ENCODE results near the gene PIK3IP1.

PIK3IP1 gene

DNA sequence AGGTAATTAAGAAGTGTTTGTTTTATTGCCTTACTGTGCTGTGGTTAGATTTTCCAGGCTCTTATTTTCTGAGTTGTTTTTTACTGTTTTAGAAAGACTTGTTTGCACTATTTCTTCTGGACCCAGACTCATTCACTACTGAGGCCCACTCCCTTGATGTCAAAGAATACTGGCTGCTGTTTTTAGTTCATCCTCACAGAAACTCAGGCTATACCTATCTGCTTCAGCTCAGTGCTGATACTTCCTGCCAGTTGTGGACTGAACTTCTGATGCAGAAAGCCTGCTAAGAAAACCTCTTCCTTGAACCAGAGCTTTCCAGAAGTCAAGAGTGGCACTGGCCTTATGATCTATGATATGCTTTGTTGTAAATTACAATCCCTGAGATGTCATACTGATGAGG lies 15.9 kb upstream of the PIK3IP1 start:
- H3K4me3 ChIP-seq (replicated peaks; ENCODE audit: low read depth, low read length) = no peak overlapping the region
- DNase-seq (ENCODE audit: extremely low read depth, low read depth) = no peak
- TF ChIP-seq, protein P1, sequence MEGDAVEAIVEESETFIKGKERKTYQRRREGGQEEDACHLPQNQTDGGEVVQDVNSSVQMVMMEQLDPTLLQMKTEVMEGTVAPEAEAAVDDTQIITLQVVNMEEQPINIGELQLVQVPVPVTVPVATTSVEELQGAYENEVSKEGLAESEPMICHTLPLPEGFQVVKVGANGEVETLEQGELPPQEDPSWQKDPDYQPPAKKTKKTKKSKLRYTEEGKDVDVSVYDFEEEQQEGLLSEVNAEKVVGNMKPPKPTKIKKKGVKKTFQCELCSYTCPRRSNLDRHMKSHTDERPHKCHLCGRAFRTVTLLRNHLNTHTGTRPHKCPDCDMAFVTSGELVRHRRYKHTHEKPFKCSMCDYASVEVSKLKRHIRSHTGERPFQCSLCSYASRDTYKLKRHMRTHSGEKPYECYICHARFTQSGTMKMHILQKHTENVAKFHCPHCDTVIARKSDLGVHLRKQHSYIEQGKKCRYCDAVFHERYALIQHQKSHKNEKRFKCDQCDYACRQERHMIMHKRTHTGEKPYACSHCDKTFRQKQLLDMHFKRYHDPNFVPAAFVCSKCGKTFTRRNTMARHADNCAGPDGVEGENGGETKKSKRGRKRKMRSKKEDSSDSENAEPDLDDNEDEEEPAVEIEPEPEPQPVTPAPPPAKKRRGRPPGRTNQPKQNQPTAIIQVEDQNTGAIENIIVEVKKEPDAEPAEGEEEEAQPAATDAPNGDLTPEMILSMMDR (IDR thresholded peaks at IDR 0.05; ENCODE audit: low read depth, low read length, missing control alignments) = no peak

DNA sequence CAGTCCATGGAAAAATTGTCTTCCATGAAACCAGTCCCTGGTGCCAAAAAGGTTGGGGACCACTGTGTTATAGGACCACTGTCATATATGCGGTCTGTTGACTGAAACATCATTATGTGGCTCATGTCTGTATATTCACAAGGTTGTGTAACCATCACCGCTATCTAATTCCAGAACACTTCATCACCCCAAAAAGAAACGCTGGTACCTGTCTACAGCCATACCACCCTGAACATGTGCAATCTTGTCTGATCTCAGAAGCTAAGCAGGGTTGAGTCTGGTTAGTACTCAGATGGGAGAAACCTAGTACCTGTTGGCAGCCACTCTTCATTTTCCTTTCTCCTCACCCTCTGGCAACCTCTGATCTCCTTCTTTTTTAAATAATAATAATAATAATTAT lies 12.9 kb upstream of the PIK3IP1 start:
- TF ChIP-seq, protein P1 (IDR thresholded peaks at IDR 0.05; ENCODE audit: low read depth, low read length, missing control alignments) = no peak
- DNase-seq (ENCODE audit: extremely low read depth, low read depth) = no peak
- H3K4me3 ChIP-seq (replicated peaks; ENCODE audit: low read depth, low read length) = no peak overlapping the region

DNA sequence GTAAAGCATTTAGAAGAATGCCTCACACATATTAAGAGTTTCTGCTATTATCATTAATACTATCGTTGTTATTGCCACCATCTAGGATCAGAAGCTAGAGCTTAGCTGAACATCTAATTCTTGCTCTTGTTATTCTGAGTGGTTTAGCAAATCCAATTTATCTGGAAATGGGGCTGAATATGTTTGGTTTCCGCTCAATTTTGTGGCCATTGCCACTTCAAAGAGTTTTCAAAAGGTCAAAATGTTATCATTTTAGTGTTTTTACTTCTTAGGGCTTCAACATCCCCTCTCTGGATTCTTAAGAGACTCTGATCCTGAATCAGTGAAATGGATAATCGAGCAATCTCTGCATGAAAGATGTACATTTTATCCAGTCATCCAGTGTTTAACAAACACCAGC lies 10.2 kb upstream of the PIK3IP1 start:
- no peak for DNase-seq (ENCODE audit: extremely low read depth, low read depth)
- no peak overlapping the region for H3K4me3 ChIP-seq (replicated peaks; ENCODE audit: low read depth, low read length)
- TF ChIP-seq, protein P1 (IDR thresholded peaks at IDR 0.05; ENCODE audit: low read depth, low read length, missing control alignments) = no peak

DNA sequence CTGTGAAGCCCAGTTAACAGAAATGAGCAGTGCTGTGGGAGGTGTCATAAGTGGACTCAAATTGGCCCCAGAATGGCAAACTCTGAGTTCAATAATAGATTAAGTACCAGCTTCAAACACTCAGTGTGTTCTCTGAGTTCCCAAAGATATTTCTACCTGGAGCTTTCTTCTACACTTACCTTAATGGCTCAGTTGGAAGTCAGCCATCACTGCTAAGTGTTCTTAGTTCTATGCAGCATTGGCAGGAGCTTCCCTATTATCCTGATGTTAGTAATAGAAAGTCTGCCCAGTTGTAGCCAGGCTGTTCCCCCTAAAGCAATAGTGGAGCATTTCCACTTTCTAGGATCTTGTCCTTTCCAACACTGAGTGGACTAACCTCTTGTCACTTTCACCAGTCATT lies 9.7 kb upstream of the PIK3IP1 start:
- TF ChIP-seq, protein P1 (IDR thresholded peaks at IDR 0.05; ENCODE audit: low read depth, low read length, missing control alignments) = no peak
- no peak for DNase-seq (ENCODE audit: extremely low read depth, low read depth)
- no peak overlapping the region for H3K4me3 ChIP-seq (replicated peaks; ENCODE audit: low read depth, low read length)

DNA sequence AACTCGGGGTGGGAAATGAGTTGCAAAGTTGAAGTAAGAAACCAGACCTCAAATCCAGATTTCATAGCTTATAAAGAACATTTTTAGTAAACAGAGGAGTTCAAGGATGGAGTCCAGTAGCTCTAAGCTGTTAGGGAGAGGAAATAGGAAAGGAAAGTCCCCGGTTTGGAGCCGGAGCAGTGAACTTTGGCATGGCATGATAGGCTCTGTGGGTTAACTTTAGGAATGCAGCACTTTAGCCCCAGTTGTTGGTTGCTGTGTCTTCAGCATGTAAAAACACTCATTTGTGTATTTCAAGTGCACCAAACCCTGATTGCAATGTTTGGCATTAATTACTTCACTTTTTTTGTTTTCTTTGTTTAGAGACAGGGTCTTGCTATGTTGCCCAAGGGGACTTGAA lies 8.6 kb upstream of the PIK3IP1 start:
- H3K4me3 ChIP-seq (replicated peaks; ENCODE audit: low read depth, low read length) = no peak overlapping the region
- no peak for DNase-seq (ENCODE audit: extremely low read depth, low read depth)
- TF ChIP-seq, protein P1 (IDR thresholded peaks at IDR 0.05; ENCODE audit: low read depth, low read length, missing control alignments) = no peak

DNA sequence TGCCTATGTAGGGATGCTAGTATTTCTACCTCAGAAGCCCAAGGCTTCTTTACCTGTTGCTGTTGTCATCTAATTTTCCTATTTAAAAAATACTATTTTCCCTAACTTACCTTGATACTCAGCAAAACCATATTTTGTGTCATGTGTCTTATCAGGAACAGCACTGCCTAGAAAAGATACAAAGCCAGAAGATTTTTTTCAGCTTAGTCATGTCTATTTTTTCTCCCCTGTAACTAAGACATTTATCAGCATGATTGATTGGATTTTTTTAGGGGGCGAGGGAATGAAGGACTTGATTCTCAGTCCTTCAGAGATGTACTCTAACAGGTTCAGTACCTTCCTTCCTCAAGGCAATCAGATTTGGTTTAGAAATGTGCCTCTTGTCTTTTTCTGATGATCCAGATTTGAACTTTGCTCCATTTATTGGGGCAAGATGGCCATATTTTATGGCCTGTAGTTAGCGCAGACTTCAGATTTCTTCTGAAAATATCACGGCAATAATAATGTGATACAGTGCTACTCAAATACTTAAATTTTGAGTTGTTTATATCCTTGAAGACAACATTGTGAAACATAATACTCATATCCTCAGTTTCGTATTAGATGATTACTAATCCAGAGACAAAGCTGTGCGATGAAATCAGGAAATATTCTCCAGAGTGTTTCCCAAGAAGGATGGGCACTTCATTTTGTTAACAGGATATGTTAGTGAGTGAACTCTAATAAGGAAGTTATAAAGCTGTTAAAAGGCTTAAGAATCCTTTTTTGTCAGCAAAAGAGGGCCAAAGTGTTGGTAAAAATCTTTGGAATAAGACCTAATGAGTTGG lies 3.8 kb upstream of the PIK3IP1 start:
- H3K4me3 ChIP-seq (replicated peaks; ENCODE audit: low read depth, low read length) = no peak overlapping the region
- TF ChIP-seq, protein P1 (IDR thresholded peaks at IDR 0.05; ENCODE audit: low read depth, low read length, missing control alignments) = no peak

DNA sequence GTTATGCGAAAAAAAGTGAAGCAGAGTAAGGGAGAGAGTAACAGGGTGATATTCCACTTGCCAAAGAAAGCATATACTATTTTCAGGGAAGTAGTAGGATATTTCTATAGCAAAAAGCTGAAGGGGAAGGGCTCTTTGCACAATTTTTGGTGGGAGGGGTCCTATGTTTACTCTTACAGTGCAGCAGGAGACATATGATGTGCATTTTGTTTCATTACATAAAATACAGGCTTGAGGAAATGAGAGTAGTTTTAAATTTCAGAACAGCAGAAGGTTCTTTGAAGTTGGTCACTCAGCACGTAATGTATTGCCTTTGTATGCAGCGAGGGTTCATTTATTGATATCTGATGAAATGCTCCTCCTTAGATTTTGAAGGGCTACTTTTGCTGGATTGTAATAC lies 3.1 kb upstream of the PIK3IP1 start:
- H3K4me3 ChIP-seq (replicated peaks; ENCODE audit: low read depth, low read length) = no peak overlapping the region
- DNase-seq (ENCODE audit: extremely low read depth, low read depth) = no peak
- TF ChIP-seq, protein P1 (IDR thresholded peaks at IDR 0.05; ENCODE audit: low read depth, low read length, missing control alignments) = no peak

More for the DNA sequence above, 3.8 kb upstream of the PIK3IP1 start:
- DNase-seq (ENCODE audit: extremely low read depth, low read depth) = no peak

Data from HFF-Myc (cell line).